GM12891 (cell line): ENCODE data around the gene SNAP25.

Experiments used
- DNase-seq: peaks from one replicate; pipeline ENCODE4 v3.0.0; 2011; ENCODE audit warnings: low spot score; ENCODE audit not compliant: insufficient read length
- FAIRE-seq: peaks from 2 replicates; lab custom pipeline; 2011; peaks lifted over from hg19 to GRCh38; lab: Jason Lieb, UNC
- PAX5 ChIP-seq: IDR thresholded peaks from 2 replicates; pipeline ENCODE4 v1.6.1; 2011; ENCODE audit warnings: low read length, moderate library complexity, mild to moderate bottlenecking; ENCODE audit not compliant: insufficient read depth, severe bottlenecking
- POLR2A ChIP-seq: IDR thresholded peaks from 2 replicates; pipeline ENCODE4 v1.6.1; 2011; ENCODE audit warnings: low read depth, low read length, control low read depth
- POLR2AphosphoS5 ChIP-seq: IDR thresholded peaks from 2 replicates; pipeline ENCODE4 v1.6.1; 2011; ENCODE audit warnings: low read depth, low read length, control low read depth
- POU2F2 ChIP-seq: IDR thresholded peaks from 2 replicates; pipeline ENCODE4 v1.6.1; 2011; ENCODE audit warnings: low read depth, mild to moderate bottlenecking, control low read depth, low read length, moderate library complexity
- SPI1 ChIP-seq: IDR thresholded peaks from 2 replicates; pipeline ENCODE4 v1.6.1; 2011; ENCODE audit warnings: low read depth, low read length, control low read depth
- TAF1 ChIP-seq: IDR thresholded peaks from 2 replicates; pipeline ENCODE4 v1.6.1; 2011; ENCODE audit warnings: low read depth, low read length, control low read depth

The SNAP25 gene

DNA sequence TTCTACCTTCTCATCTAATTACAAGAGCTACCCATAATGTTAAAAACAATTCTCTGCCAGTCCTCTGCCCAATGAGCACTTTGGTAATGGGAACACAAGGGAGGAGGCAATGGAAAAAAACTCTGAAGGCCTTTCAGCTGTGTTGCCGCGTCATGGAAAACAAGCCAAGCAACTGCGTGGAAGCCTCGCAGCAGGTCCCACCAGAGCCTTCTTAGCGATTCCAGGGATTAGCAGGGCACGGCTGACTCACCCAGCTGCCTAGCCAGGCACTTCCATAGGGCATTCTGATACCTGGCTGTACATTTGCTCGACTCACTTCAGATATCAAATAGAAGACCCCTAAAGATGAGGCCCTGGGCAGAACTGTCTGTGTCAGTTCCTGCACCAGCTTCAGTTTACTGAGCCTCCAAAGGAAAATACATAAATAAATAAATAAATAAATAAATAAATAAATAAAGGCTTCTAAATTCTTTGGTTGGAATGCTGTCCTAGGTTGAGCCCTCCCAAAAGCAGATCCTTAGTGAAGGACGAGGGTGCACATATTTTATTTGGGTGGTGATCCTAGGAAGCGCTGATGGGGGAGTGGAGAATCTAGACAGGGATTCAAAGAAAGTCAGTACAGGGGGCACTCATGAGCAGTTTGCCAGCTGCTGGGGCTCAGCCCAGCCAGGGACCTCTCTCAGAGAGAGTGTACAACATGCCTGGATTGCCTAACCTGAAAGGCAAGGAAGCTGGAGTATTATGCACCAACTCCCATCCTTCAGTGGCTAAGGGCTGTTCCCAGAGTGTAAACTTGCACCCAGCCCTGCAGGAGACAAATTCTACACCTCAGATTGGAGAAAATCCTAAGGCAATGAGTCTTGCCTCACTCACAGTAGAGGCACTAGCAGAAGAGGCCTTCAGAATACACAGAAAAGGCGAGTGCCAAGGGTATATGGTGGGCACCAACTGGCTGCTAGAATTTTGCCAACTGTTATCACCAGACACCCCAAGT, 18.2 kb downstream of the SNAP25 start:
- DNase-seq, result no peak
- FAIRE-seq, result no peak
- TF ChIP-seq SPI1 (no peak), TAF1 (no peak), PAX5 (no peak), POLR2A (no peak), POU2F2 (no peak), POLR2AphosphoS5 (no peak)

DNA sequence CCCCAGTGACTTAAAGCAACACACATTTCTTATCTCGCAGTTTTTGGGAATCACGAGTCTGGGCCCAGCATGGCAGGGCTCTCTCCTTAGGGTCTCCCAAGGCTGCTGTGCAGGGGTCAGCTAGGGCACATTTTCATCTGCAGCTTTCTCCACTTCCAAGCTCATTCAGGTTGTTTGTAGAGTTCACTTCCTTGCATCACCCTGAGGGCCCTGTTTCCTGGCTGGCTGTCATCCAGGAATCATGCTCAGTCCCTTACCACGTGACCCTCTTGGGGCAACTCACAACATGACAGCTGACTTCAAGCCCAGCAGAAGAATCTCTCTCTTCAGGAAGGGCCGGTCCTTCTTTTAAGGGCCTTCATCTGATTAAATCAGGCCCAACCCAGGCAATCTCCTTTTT, 21.3 kb downstream of the SNAP25 start:
- DNase-seq (no peak), FAIRE-seq (no peak)
- TF ChIP-seq PAX5 (no peak), SPI1 (no peak), POU2F2 (no peak), POLR2A (no peak), TAF1 (no peak), POLR2AphosphoS5 (no peak)

DNA sequence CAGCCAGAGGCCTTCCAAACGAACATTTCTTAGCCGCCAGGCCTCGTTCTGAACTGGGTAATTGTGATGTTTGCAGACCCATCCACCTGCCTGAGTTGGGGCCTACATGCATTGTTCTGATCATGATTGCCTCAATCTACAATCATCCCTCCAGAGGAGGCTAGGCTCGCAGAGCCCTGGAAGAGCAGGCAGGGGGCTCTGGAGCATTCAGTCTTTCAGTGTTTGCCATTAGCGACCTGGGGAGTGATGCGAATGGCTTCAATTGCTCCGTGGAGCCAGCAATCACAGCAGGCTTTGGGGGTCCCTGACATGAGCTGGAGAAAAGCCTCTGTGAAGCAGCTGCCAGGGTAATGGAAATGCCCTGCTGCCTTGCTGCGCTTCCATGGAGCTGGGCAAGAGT, 22.0 kb downstream of the SNAP25 start:
- no peak for DNase-seq
- no peak for FAIRE-seq
- TF ChIP-seq PAX5 (no peak), POU2F2 (no peak), POLR2AphosphoS5 (no peak), TAF1 (no peak), SPI1 (no peak), POLR2A (no peak)

DNA sequence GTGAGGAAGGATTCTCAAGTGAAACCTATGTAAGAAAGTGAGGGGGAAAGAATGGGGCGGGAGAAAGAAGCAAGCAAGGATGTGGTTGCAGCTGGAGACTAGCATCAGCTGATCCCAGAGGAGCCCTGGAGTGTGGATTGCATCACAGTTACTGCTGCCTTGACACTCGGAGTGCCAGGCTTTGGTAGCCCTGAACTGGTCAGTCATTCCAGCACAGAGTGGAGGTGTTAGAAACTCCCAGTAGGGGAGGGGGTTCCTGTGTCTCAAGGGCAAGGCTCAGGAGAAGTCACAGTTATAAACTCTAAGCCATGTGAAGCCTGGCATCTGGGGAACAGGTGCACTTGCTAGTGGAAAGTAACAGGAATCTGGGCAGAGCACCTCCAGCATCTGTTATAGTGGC, 23.5 kb downstream of the SNAP25 start:
- no peak for TF ChIP-seq POLR2A
- TF ChIP-seq SPI1, result no peak
- no peak for TF ChIP-seq POLR2AphosphoS5
- no peak for TF ChIP-seq PAX5
- TF ChIP-seq POU2F2, result no peak
- TF ChIP-seq TAF1, result no peak
- FAIRE-seq (no peak), DNase-seq (no peak)

DNA sequence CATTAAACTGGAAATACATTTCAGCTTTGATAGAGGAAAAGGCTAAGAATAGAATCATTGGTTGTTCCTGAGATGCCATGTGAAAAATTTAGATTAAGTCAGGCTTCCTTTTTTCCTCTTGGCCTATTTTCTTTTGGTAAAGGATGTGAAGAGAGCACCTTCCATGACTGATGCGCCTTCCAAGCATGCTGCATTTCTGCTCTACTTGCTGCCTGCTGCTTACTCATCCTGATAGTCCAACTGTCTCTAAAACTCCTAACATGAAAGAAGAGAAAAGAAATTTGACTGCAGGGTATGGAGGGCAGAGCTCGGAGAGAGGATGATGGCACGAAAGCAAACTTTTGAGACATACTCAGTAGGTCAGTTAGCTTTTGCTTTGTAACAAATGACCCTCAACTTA, 28.8 kb downstream of the SNAP25 start:
- DNase-seq, result no peak
- FAIRE-seq, result no peak
- TF ChIP-seq POLR2AphosphoS5, result no peak
- no peak for TF ChIP-seq TAF1
- no peak for TF ChIP-seq POU2F2
- TF ChIP-seq PAX5, result no peak
- no peak for TF ChIP-seq SPI1
- no peak for TF ChIP-seq POLR2A

DNA sequence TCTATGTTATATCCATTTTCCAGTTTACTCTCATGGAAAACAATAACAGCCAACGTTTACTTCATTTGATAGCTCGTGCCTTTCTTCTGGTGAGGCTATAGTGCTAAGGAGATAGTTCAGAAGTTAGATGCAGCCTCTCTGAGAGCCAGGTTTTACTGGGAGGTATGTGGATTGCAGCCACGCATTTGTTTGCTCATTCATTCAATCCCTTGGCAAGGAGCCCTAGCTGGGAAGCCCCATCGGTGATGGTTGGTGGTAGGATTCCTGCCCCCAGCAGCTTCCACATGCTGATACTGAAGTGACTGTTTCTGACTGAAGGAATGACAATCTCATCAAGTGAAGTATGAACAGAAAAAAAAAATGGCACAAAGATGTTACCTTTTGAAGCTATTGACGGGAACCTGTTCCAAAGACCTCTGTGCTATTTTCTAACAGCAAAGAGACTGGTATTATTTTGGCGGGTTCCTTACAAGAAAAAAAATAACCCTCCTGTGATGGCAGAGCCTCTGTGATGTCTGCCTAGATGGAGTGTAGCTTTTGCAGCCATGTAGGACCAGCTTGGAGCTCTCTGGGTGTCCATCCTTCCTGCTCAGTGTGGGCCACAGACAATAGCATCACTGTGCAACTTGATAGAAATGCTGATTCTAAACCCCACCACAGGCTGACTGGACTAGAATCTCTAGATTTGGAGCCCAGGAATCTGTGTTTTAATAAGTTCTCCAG, 30.6 kb downstream of the SNAP25 start:
- DNase-seq (no peak), FAIRE-seq (no peak)
- TF ChIP-seq TAF1, result no peak
- no peak for TF ChIP-seq PAX5
- no peak for TF ChIP-seq POLR2AphosphoS5
- no peak for TF ChIP-seq POU2F2
- no peak for TF ChIP-seq POLR2A
- TF ChIP-seq SPI1, result no peak

DNA sequence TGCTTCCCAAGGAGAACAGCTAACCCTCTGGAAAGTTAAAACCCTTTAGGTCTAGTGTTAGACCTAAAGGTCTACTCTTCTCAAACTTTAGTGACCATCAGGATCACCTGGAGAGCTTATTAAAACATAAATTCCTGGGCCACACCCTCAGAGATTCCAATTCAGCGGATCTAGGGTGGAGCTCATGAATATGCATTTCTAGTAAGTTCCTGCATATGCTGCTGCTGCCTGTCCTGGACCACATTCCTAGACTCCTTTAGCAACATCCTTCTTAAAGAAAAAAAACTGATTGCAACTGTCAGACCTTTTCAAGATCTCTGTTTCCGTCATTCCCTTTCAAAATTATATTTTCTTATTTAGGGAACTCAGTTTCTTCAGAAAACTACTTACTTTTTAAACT, 31.2 kb downstream of the SNAP25 start:
- TF ChIP-seq POLR2A (no peak), PAX5 (no peak), TAF1 (no peak), POU2F2 (no peak), POLR2AphosphoS5 (no peak), SPI1 (no peak)
- FAIRE-seq, result no peak
- DNase-seq, result no peak

DNA sequence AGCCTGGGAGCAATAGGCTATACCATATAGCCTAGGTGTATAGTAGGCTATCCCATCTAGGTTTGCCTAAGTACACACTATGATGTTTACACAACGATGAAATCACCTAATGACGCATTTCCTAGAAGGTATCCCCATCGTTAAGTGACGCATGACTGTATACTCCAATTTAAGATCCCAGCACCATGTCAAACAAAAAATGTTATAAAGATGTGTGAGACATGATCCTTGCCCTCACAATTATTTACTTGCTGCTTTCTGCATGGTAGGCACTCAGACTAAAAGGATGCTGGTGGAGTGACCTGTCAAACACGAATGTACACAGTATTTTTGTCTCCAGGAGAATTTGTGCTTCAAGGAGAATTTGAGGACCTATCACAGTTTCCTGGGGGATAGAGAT, 32.3 kb downstream of the SNAP25 start:
- FAIRE-seq, result no peak
- TF ChIP-seq SPI1 (no peak), PAX5 (no peak), POLR2AphosphoS5 (no peak), POLR2A (no peak), POU2F2 (no peak)
- DNase-seq, result no peak

DNA sequence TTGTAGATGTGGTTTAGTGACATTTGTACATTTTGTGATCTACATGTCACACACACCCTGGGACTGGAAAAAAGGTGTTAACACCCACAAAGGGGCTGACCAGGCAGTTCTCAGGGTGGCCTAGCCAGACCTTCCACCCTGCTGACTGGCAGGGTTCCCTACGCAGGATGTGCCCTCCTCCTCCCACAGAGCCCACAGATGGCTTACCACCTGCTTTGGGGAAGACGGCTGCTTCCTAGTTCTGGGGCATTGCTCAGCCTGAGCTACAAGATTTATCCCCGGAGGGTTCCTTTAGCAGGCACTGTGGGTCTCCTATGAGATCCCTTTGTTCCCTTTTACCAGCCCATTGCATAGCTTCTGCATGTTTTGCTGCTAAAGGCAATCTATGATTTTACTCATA, 35.1 kb downstream of the SNAP25 start:
- no peak for DNase-seq
- no peak for FAIRE-seq
- TF ChIP-seq TAF1, result no peak
- no peak for TF ChIP-seq POLR2AphosphoS5
- TF ChIP-seq POLR2A, result no peak
- no peak for TF ChIP-seq PAX5
- no peak for TF ChIP-seq SPI1
- TF ChIP-seq POU2F2, result no peak
